ENCODE measurements around the gene PGRMC1.
A peak's percentile ranks its signal among the peaks of the same experiment; 100 is the strongest.
"Not testable (repeated sequence)": the region's sequence is repeated elsewhere in the genome, so short reads cannot be mapped to it uniquely, and the experiment has no call there.

Gene PGRMC1

GRCh38 chrX:119235051-119235511 lies 1.0 kb upstream of the PGRMC1 start:
- DNase-seq = peak; percentile 75

GRCh38 chrX:119236623-119237561 lies 807 bp downstream of the PGRMC1 start:
- DNase-seq = peak; percentile 74

GRCh38 chrX:119237562-119237942 lies 1.5 kb downstream of the PGRMC1 start:
- DNase-seq = no peak

- peak; percentile 24 for DNase-seq
Observed at GRCh38 chrX:119238557-119238956, 2.5 kb downstream of the PGRMC1 start.

GRCh38 chrX:119240356-119240755 lies 4.3 kb downstream of the PGRMC1 start:
- DNase-seq = peak; percentile 78

- DNase-seq = no peak
Observed at GRCh38 chrX:119247702-119248101, 11.6 kb downstream of the PGRMC1 start.

GRCh38 chrX:119249891-119250290 lies 13.8 kb downstream of the PGRMC1 start:
- DNase-seq = no peak

GRCh38 chrX:119251386-119251785 lies 15.3 kb downstream of the PGRMC1 start:
- no peak for DNase-seq

GRCh38 chrX:119252716-119253115 lies 16.6 kb downstream of the PGRMC1 start:
- DNase-seq = no peak

GRCh38 chrX:119266364-119266995 lies 30.4 kb downstream of the PGRMC1 start:
- DNase-seq = peak; percentile 2

- not testable (repeated sequence) for DNase-seq
Observed at GRCh38 chrX:119267115-119267514, 31.0 kb downstream of the PGRMC1 start.

- DNase-seq = no peak
Observed at GRCh38 chrX:119272882-119273419, 36.9 kb downstream of the PGRMC1 start.

- peak; percentile 69 for DNase-seq
Observed at GRCh38 chrX:119273420-119274192, 37.5 kb downstream of the PGRMC1 start.

GRCh38 chrX:119282347-119282746 lies 46.3 kb downstream of the PGRMC1 start:
- not testable (repeated sequence) for DNase-seq

- no peak for DNase-seq
Observed at GRCh38 chrX:119288890-119289393, 52.9 kb downstream of the PGRMC1 start.

GRCh38 chrX:119290476-119290875 lies 54.4 kb downstream of the PGRMC1 start:
- no peak for DNase-seq

- DNase-seq = not testable (repeated sequence)
Observed at GRCh38 chrX:119291246-119291645, 55.2 kb downstream of the PGRMC1 start.

GRCh38 chrX:119292445-119292844 lies 56.4 kb downstream of the PGRMC1 start:
- DNase-seq = no peak

Data from fibroblast of skin of abdomen (primary cell).